NCI-H2227 (cell line): Measurements from ENCODE around the gene USF2.
A peak's percentile ranks its signal among the peaks of the same experiment; 100 is the strongest.

ENCODE experiments used
- DNase-seq: peaks from one replicate; lab custom pipeline; 2025; ENCODE audit not compliant: unreplicated experiment; lab: John Stamatoyannopoulos, UW

The USF2 gene

DNA sequence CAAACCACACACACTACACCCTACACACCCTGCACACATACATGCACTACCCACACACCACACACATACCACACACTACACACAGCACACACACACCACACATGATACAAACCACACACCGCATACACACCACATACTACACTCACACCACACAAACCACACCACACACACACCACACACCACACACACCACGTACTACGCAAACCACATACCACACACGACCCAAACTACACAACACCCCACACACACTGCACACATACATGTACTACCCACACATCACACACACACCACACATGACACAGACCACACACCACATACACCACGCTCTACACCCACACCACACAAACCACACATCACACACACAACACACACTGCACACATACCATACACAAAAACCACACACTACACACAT lies 29.8 kb downstream of the USF2 start:
- no peak for DNase-seq

DNA sequence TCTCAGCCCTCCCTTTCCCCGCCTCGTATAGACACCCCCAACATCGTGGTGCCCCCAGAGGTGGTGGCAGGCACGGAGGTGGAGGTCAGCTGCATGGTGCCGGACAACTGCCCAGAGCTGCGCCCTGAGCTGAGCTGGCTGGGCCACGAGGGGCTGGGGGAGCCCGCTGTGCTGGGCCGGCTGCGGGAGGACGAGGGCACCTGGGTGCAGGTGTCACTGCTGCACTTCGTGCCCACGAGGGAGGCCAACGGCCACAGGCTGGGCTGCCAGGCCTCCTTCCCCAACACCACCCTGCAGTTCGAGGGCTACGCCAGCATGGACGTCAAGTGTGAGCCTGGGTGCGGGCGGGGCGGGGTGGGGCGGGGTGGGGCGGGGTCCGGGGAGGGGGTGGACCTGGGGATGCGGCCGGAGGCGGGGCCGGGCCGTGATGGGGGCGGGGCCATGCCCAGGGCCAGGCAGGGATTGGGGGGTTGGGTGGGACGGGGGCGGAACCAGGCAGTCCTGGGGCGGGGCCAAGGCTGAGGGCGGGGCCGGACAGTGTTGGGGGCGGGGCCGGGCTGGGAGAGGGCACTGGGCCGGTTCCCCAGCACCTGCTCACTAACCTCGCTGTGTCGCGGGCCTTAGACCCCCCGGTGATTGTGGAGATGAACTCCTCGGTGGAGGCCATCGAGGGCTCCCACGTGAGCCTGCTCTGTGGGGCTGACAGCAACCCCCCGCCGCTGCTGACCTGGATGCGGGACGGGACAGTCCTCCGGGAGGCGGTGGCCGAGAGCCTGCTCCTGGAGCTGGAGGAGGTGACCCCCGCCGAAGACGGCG lies 31.0 kb downstream of the USF2 start:
- no peak for DNase-seq

DNA sequence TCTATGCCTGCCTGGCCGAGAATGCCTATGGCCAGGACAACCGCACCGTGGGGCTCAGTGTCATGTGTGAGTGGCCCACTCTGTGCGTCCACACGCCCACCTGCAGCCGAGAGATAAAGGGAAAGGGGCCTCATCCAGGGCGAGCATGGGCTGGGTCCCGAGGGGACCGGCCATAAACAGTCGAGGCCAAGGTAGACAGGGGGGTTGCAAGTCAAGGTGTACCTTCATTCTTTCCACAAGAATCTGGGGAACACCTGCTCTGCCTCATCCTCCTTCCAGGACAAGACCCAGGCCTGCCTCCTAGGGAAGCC lies 31.5 kb downstream of the USF2 start:
- no peak for DNase-seq

DNA sequence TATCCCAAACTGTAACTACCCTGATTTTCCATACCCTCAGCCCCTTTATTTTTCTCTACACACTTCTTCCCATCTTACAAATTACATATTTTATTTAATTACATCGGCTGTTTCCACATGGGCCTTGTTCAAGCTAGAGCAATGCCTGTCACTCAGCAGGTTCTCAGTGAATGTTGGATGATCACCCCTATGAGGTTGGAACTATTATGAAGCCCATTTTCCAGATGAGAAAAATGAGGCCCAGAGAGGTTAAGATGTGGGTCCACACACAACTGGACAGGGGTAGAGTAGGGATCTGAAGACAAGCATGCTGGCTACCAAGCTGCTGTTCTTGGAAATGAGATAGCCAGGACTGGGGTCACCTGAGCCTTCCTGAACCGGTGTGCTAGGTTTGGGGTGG lies 33.2 kb downstream of the USF2 start:
- DNase-seq, result no peak

- no peak for DNase-seq
These were observed 33.7 kb downstream of the USF2 start for GRCh38 chr19:35302446-35302845.

DNA sequence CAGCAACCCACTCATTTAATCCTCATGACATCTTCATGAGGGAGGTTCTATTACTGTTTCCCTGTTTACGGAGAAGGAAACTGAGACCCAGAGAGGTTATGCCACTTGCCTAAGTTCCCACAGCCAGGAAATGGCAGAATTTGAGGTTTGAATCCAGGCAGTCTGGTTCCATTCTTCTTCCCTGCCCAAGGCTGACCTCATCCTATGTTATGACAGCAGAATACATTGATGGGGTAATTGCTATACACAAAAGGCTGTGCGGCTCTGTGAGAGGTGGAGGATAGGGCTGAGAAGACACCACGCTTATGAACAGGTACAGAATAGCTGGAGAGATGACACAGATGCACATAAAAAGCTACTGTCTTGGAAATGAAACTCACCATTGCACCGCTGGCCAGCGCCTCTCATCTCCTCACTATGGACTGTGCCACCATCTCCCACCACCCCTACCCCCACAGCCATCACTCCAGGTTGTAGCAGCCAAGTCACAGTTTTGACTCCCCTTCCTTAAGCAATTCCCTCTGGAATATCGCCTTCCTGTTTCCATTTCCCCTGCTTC lies 34.7 kb downstream of the USF2 start:
- DNase-seq, result peak; percentile 87

- no peak for DNase-seq
These were observed 35.3 kb downstream of the USF2 start for GRCh38 chr19:35304036-35304435.

- no peak for DNase-seq
These were observed 36.4 kb downstream of the USF2 start for GRCh38 chr19:35305181-35305580.

DNA sequence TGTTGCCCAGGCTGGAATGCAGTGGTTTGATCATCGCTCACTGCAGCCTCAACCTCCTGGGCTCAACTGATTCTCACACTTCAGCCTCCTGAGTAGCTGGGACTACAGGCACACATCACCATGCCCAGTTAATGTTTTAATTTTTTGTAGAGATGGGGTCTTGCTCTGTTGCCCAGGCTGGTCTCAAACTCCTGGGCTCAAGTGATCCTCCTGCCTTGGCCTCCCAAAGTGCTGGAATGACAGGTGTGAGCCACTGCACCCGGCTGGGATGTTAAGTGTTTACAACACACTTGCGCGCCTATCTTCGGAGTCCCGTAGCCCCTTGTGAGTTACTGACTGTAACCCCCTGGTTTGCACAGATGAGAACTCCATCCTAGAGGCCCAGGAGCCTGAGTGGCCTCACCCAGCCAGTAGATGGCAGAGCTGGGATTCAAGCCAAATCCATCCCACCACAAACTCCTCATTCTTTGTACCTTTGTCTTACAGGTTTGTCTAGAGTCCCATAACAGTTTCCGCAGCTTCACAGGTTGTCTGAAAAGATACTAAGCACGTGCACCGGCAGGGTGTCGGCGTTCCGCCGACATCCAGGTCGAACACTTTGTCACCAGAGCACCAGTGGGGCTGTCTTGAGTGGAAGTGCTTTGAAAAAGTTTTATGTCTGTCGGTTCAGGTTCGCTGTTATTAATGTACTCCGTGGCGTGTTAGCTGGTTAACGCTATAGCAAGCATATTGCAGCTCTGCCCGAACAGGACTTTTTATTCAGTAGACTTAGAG lies 37.9 kb downstream of the USF2 start:
- no peak for DNase-seq

DNA sequence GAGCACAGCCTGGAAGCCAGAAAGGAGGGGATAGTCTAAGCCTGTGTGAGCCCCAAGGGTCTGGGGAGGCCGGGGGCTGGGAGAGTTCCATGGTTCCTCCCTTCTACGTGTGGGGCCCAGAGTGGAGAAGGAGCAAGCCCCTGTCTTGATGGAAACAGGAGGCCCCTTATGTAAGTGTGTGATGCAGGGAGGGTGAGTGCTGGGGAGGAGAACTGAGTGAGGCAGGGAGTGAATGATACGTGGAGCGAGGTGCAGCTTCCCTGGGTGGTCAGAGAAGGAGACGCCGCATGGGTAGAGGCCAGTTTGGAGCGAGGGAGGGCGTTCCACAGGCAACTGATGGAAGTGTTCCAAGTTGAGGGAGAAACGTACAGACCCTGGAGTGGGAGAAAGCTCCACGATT lies 39.2 kb downstream of the USF2 start:
- DNase-seq, result no peak

GRCh38 chr19:35308910-35309309 lies 40.1 kb downstream of the USF2 start:
- DNase-seq, result no peak

GRCh38 chr19:35309481-35310279 lies 40.9 kb downstream of the USF2 start:
- DNase-seq, result no peak

GRCh38 chr19:35310331-35310730 lies 41.6 kb downstream of the USF2 start:
- no peak for DNase-seq

GRCh38 chr19:35310811-35311465 lies 42.2 kb downstream of the USF2 start:
- no peak for DNase-seq

GRCh38 chr19:35311901-35312665 lies 43.3 kb downstream of the USF2 start:
- DNase-seq, result no peak

DNA sequence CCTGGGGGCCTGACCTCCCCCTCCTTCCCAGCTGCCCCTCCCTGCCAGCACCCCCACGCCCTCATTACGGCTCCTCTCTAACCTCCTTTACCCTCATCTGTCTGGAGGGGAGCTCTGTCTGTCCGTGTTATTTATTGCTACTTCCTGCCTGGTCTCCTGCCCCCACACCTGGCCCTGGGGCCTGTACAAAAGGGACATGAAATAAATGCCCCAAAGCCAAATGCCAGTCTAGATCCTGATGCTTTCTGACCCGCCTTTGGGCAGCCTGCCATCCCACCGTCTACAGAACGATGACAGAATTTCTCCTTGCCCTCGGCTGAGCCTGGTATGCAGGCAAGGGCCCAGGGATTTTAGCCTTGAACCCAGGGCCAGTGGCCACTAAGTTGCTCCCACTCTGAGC lies 44.8 kb downstream of the USF2 start:
- no peak for DNase-seq

DNA sequence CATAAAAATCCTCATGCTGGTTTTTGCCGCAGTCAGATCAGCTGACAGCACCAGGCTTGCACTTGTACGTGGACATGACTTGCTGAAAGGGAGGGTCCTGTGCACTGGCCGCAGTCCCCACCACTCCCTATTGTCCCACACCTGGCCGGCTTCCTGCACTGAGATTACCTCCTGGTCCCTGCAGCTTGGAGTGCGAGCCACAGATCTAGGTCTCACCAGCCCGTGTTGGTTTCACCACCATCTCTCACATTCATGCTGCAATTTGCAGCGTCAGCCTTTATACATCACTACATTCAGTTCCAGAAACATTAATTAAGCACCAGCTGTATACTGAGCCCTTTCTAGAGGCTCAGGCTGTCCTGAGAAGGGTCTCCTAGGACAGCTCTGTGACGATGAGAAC lies 45.3 kb downstream of the USF2 start:
- DNase-seq, result no peak

- no peak for DNase-seq
These were observed 46.2 kb downstream of the USF2 start for GRCh38 chr19:35314858-35315470.

DNA sequence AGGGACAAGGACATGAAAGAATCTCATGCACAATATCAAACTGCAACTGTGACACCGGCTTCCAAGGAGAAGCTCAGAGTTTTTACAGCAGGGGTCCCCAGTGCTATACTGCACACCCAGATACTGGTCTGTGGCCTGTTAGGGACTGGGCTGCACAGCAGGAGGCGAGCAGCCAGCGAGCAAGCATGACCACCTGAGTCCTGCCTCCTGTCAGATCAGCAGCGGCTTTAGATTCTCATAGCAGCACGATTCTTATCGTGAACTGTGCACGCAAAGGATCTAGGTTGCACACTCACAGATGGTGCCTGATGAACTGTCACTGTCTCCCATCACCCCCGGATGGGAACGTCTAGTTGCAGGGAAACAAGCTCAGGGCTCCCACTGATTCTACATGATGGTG lies 47.1 kb downstream of the USF2 start:
- DNase-seq, result peak; percentile 69

DNA sequence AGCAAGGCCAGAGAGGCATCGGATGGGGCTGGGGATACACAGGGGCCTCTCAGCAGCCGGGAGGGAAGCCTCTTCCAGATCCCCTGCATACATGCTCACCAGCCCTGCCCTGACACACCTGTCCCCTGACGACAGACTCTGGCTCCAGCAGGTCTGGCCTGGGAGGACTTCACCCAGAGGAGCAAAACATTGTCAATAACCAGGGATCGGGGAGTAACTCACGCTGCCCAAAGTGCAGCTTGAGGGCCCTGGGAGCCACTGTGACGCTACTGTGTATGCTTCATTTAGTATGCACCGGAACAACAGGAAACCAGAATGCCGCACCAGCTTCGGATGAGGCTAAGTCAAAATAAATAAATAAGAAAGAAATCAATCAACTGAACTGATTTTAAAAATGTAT lies 47.8 kb downstream of the USF2 start:
- no peak for DNase-seq
